Activated T-helper 1 cell treated with anti-CD3 and anti-CD28 coated beads, Interleukin-12 subunit alpha, Interleukin-12 subunit beta, Interleukin-2, Interleukin-4 antibody, amounts not matched to agents 30 ng/mL and 10 ng/mL and 1 ng/mL, durations not matched to agents 14 hours and 24 hours and 36 hours (primary cell): Measurements from ENCODE around the gene KRT6B. TPM values are rescaled to one million over a fixed set of nuclear protein-coding genes. Genes with fewer than 3 reads are reported as not detected.

Experiments used
- DNase-seq: peaks from one replicate; pipeline ENCODE4 v3.0.0; 2021; ENCODE audit warnings: low spot score
- H3K27ac Mint-ChIP-seq: one replicate; pipeline ENCODE4 v1.8.0; 2021; ENCODE audit warnings: mild to moderate bottlenecking, mixed read lengths
- H3K27me3 Mint-ChIP-seq: one replicate; pipeline ENCODE4 v1.8.0; 2022; ENCODE audit warnings: mild to moderate bottlenecking, moderate library complexity, mixed read lengths; ENCODE audit not compliant: insufficient read depth
- H3K36me3 Mint-ChIP-seq: one replicate; pipeline ENCODE4 v1.8.0; 2021; ENCODE audit warnings: low read depth, mixed read lengths
- H3K4me1 Mint-ChIP-seq: one replicate; pipeline ENCODE4 v1.8.0; 2021; ENCODE audit warnings: low read depth, mixed read lengths
- H3K4me3 Mint-ChIP-seq: one replicate; pipeline ENCODE4 v1.8.0; 2021; ENCODE audit warnings: mild to moderate bottlenecking, moderate library complexity, mixed read lengths
- H3K9me3 Mint-ChIP-seq: one replicate; pipeline ENCODE4 v1.8.0; 2021; ENCODE audit warnings: mixed read lengths
- intact Hi-C: fragments of 100-400 bp; cut with micrococcal nuclease; formaldehyde crosslinking; loops from one replicate; pipeline ENCODE4 v1.15.1; 2024
- total RNA-seq: library from RNA; stranded (reverse); gene quantifications from 2 replicates; pipeline ENCODE4 v1.2.3, GENCODE V29; 2022

Gene KRT6B
- total RNA-seq, 1 donor from 2014 or later, result not detected

DNA sequence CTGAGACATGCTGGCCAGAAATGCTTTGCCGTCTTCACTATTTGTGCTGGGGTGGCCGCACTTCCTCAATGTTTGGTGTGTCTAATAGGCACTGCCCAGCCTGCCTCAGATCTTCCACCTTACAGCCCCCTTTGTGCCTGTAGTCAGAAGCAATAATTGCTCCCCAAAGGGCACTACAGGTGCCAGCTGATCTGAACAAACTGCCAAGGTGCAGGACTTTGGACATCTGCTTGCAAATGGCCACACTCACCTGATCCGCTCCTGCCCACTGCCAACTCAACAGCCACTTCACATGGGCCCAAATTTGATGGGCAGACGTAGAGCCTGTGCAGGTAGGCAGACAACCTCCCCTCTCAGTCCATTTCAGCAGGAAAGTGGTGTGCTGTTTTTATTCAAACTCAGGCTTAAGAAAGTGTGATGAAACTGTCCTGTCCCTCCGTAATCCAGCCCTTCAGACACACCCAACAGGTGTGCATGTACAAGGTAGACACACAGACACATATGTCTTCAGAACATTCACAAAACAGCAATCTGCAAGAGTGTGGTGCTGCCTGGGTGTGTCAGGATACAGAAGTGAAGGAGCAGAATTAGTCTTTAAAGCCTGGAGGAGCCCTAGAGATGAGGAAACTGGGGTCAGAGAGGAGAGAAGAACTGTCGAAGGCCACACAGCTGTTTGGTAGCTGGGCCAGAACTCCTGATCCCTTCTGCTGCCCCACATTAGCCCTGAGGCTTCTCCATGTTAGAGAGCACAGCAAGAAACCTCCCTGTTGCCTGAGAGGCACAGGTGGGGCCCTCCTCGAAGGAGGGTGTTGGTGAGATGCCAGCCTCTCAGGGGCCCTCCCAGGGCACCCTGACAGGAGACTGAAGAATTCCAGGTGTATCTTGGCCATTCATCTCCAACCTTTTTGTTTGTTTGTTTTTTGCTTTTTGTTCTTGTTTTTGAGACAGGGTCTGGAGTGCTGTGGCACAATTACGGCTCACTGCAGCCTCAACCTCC lies 13.3 kb downstream of the KRT6B start:
- Mint-ChIP-seq H3K27me3 (peaks cover 14% of the 10 kb centered on the region), H3K4me1 (no peaks in the 10 kb centered on the region), H3K36me3 (no peaks in the 10 kb centered on the region), H3K27ac (no peak overlapping the region), H3K9me3 (no peaks in the 10 kb centered on the region), H3K4me3 (no peak overlapping the region)
- DNase-seq, result no peak
- intact Hi-C loops, result no loop called here

DNA sequence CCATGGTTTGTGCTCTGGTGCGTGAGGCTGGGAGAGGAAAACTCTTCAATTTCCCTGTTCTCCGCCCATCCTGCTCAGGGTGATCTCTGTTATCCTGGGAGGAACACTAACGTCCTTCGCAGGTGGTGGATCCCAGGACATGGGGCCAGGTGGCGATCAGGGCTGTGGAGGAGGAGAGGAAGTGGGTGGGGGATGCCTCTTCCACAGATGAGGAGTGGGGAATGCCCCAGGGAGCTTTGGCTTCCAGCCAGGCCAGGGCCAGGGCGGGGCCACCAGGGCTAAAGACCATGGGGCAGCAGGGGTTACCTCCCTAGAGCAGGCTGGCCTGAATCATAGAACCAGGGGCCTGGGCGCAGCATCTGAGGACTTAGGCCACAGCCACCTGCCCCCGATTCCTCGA lies 14.4 kb downstream of the KRT6B start:
- Mint-ChIP-seq H3K9me3 (no peaks in the 10 kb centered on the region), H3K36me3 (no peaks in the 10 kb centered on the region), H3K27ac (no peak overlapping the region), H3K27me3 (peaks cover 8% of the 10 kb centered on the region), H3K4me3 (no peak overlapping the region), H3K4me1 (no peaks in the 10 kb centered on the region)
- intact Hi-C loops, result no loop called here
- no peak for DNase-seq

DNA sequence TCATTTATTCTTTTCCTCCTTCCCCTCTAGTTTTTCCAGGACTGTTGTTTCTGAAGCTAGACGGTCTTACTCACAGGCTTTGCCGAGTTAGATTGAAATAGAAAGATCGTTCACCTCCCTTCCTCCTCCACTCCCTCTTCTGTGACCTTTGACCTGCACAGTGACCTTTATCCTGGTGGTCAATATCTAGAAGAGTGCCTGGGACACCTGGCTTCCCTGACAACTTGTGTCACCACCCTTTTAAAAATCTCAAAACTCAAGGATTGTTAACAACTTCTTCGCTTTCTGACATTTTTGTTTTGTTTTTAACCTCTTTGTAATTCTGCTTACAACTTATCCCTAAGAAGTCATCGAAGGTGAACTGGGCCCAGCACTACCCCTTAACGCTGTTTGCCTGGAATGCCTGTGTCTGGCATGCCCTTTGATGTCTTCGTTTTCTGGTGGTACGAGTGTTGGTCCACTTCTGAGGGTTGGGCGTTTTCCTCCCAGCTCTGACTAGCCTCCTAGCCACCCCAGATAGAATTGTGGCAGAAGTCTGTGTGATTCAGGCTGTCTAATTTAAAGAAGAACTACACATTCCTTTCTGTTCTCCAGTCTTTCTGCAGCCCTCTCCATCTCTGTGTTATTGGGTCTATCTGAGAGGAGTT lies 15.0 kb downstream of the KRT6B start:
- intact Hi-C loops, result no loop called here
- DNase-seq, result no peak
- H3K9me3 Mint-ChIP-seq, result no peaks in the 10 kb centered on the region
- H3K36me3 Mint-ChIP-seq, result no peaks in the 10 kb centered on the region
- peaks cover 3% of the 10 kb centered on the region for H3K27me3 Mint-ChIP-seq
- H3K4me1 Mint-ChIP-seq, result no peaks in the 10 kb centered on the region
- H3K4me3 Mint-ChIP-seq, result no peak overlapping the region
- no peak overlapping the region for H3K27ac Mint-ChIP-seq

DNA sequence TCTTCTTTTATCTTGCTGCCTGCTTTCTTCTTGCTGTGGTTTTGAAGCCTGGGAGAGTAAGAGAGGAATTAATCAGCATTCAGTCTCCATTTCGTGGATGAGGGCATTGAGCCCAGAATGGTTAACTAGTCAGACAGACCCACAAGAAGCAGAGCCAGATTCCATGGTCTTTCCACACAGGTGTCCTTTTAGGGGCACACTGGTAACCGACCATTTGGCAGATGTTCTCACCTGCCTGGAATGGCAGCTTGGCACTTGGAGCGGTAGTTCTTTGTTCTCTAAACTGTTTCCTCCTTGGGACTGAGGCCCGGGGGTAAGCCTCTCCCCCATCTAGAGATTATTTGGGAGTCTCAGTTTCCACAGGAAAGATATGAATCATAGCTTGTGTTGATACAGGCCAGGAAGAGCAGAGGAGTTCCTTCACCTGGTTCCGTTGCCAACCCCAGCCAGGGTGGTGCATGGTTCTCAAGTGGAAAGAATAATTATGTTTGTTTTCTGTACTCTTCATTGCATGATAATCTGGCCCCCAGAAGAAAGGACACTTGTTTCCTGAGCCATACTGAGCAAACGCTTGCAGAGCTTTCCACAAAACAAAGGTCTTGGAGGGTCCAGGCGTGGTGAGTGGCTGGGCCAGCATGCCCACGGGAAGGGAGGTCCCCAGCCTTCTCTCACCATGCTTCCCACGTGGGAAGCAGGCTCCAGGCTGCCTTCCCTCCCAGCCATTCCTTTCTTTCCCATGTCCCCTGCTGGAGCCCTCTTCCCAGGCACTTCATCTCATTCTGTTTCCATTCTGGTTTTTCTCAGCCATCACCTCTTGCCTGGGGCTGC lies 15.7 kb downstream of the KRT6B start:
- Mint-ChIP-seq H3K4me1 (no peaks in the 10 kb centered on the region), H3K27ac (no peak overlapping the region), H3K27me3 (peaks cover under 1% of the 10 kb centered on the region), H3K36me3 (no peaks in the 10 kb centered on the region), H3K4me3 (no peak overlapping the region), H3K9me3 (no peaks in the 10 kb centered on the region)
- intact Hi-C loops, result no loop called here
- DNase-seq, result no peak

DNA sequence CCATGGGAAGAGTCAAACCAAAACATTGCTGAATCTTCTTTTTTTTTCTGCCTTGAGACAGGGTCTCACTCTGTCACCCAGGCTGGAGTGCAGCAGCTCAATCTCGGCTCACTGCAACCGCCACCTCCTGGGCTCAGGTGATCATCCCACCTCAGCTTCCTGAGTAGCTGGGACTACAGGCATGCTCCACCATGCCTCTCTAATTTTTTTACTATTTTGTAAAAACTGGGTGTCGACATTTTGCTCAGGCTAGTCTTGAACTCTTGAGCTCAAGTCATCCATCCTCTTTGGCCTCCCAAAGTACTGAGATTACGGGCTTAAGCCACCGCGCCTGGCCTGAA lies 16.3 kb downstream of the KRT6B start:
- Mint-ChIP-seq H3K9me3 (no peaks in the 10 kb centered on the region), H3K27ac (no peak overlapping the region), H3K27me3 (no peaks in the 10 kb centered on the region), H3K4me3 (no peak overlapping the region), H3K4me1 (no peaks in the 10 kb centered on the region), H3K36me3 (no peaks in the 10 kb centered on the region)
- no peak for DNase-seq
- intact Hi-C loops, result no loop called here

DNA sequence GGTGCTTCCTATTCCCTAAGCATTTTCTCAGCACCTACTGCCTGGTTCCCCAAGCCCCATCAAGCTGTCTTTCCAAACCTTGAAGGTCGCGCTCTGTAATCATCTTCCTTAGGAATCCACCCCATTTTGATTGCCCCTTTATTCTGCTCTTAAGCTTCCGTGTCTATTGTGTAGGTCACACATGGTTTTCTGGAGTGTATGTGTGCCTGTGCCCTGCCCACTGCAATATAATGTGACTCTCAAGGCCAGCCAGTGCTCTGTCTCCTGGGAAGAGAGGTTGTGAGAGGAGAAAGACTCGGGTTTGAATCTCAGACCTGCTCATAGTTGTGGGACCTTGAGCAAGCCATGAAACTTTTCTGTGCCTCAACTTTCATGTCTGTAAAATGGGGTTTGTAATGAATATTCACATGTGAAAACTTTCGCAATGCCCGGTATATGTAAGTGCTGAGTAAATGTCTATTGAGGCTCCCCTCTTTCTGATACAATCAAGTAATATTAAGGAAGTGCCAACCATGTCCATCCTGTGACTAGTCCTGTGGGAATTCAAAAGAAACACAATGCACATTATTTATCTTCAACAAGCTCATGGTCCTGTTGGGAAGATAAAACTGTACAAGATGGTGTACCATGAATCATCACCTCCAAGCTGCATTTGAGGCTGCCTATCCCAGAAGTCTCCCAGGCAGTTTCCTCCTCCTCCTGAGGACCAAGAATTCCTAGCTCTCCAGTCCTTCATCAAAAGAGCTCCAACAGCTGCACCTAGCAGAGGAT lies 17.0 kb downstream of the KRT6B start:
- intact Hi-C loops, result no loop called here
- Mint-ChIP-seq H3K27ac (no peak overlapping the region), H3K9me3 (no peaks in the 10 kb centered on the region), H3K27me3 (no peaks in the 10 kb centered on the region), H3K36me3 (no peaks in the 10 kb centered on the region), H3K4me3 (no peak overlapping the region), H3K4me1 (no peaks in the 10 kb centered on the region)
- no peak for DNase-seq

DNA sequence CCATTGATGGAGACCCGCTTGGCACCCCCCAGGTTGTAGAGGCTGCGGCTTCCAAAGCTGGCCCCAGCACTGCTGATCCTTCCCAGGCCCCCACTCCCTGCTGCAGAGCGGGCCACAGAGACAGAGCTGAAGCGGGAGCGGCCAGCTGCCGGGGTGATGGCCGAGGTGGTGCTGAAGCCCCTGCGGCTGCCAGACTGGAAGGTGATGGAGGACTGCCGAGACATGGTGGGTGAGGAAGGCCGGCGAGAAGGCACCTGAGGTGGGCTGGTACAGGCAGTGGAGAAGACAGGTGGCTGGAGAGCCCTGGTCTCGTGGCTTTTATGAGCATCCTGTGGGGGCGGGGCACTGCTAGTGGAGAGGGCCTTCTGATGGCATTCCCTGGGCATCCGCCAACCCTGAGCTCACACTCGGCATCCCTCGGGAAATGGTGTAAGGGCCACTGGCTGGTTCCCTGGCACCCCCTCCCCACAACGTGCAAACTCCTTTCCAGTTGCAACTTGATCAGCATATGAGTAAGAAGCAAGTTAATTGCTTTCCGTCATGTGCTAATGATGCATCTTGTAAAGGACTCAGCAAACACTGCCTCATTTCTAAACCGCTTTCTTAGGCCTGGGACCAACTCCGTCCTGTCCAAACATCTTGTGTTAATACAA lies 17.7 kb downstream of the KRT6B start, which contains the start of gene KRT75:
Gene KRT75 (minus strand): TSS at position 291 of the 653 bp plus-strand sequence. CDS start 67 bp downstream, at position 224.
- no peaks in the 10 kb centered on the region for H3K4me1 Mint-ChIP-seq
- no peaks in the 10 kb centered on the region for H3K27me3 Mint-ChIP-seq
- no peak within 1 kb of the TSS for H3K27ac Mint-ChIP-seq
- intact Hi-C loops, result no loop called here
- H3K4me3 Mint-ChIP-seq, result no peak within 1 kb of the TSS
- H3K9me3 Mint-ChIP-seq, result no peaks in the 10 kb centered on the region
- H3K36me3 Mint-ChIP-seq, result no peaks in the 10 kb centered on the region
- DNase-seq, result no peak

DNA sequence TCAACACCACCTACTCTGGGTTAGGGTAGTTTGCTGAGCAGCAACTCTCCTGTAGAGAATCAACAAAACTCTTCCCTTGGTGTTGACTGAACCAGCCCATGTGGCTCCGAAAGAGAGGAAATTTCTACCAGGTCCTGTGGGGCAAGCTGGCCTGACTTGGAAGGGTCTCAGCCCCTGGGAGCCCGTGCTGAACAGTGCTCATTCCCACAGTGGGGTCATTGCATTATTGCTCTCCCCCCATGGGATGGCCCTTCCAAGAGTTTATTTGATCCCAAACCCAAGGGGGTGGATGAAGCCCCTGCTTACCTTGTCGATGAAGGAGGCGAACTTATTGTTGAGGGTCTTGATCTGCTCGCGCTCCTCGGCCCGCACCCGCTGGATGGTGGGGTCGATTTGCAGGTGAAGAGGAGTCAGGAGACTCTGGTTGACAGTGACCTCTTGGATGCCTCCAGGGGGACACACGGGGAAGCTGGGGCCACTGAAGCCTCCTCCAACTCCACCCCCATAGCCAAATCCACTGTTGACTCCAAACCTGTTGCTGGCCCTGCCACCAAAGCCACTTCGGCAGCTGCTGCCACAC lies 18.4 kb downstream of the KRT6B start:
- intact Hi-C loops, result no loop called here
- Mint-ChIP-seq H3K4me1 (no peaks in the 10 kb centered on the region), H3K27me3 (no peaks in the 10 kb centered on the region), H3K36me3 (no peaks in the 10 kb centered on the region), H3K9me3 (no peaks in the 10 kb centered on the region), H3K4me3 (no peak overlapping the region), H3K27ac (no peak overlapping the region)
- no peak for DNase-seq

DNA sequence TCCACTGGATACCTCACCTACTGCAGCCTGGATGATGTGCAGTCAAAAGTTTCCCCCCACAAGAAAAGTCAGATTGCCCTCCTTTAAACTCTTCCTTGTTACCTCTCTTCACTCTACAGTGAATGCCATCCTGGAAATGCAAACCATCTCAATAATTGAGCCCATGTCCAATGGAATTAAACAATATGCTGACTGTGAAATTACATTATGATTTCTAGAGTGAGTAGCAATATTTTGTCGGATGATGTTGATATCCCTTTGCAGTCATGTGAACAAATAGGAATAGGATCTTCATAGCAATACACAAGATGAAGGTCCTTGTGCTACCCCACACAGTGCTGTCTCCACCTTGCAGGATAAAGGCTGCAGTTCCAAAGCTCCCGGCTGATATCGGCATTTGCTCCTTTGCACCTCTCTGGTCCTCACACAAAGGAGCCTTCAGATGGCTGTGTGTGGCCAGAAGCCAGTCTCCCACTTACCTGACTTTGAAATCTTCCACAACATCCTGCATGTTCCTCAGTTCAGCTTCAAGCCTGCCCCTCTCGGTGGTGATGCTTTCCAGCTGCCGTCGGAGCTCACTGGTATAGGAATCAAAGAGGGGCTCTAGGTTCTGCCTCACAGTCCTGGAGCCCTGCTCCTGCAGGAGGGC lies 19.3 kb downstream of the KRT6B start:
- no peak overlapping the region for H3K4me3 Mint-ChIP-seq
- intact Hi-C loops, result no loop called here
- H3K27me3 Mint-ChIP-seq, result no peaks in the 10 kb centered on the region
- H3K36me3 Mint-ChIP-seq, result no peaks in the 10 kb centered on the region
- no peaks in the 10 kb centered on the region for H3K4me1 Mint-ChIP-seq
- no peak overlapping the region for H3K27ac Mint-ChIP-seq
- no peaks in the 10 kb centered on the region for H3K9me3 Mint-ChIP-seq
- no peak for DNase-seq

DNA sequence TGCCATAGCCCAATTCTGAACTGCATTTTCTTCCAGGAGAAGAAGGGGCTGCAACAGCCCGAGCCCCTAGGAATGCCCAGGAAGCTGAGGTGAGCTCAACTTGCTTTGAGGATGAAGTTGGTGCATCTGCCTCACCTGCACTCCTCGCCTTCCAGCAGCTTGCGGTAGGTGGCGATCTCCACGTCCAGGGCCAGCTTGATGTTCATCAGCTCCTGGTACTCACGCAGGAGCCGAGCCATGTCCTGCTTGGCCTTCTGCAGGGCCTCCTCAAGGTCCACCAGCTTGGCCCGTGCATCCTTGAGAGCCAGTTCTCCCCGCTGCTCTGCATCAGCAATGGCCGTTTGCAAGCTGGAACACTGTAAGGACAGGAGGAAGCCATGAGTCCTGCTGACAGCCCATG lies 23.8 kb downstream of the KRT6B start:
- Mint-ChIP-seq H3K4me1 (no peaks in the 10 kb centered on the region), H3K4me3 (no peak overlapping the region), H3K36me3 (no peaks in the 10 kb centered on the region), H3K27ac (no peak overlapping the region), H3K27me3 (peaks cover 3% of the 10 kb centered on the region), H3K9me3 (no peaks in the 10 kb centered on the region)
- intact Hi-C loops, result no loop called here
- DNase-seq, result no peak

DNA sequence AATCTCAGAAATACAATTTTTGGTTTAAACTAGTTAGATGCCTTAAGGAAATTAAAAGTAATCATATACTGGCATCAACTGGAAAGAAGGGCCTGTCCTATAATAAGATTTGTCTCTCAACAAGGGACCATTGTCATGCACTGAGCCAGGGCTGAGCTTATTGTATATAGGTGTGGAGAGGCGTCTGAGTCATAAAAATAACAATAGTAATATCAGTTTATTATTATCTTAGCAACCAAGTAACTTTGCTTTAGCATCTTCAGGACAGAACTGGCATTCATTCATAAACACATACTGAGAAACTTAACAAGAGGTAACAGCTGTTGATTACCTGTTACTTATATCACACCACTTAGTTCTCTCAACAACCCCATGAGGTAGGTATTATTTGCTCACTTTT lies 24.9 kb downstream of the KRT6B start:
- Mint-ChIP-seq H3K4me1 (no peaks in the 10 kb centered on the region), H3K9me3 (no peaks in the 10 kb centered on the region), H3K36me3 (no peaks in the 10 kb centered on the region), H3K27me3 (peaks cover 4% of the 10 kb centered on the region), H3K4me3 (no peak overlapping the region), H3K27ac (no peak overlapping the region)
- no peak for DNase-seq
- intact Hi-C loops, result no loop called here
